NCI-H69 (cell line): ENCODE results near the gene MROH7.
"Not testable (repeated sequence)": the region's sequence is repeated elsewhere in the genome, so short reads cannot be mapped to it uniquely, and the experiment has no call there.

Source experiments
- DNase-seq: peaks from one replicate; lab custom pipeline; 2025; lab: John Stamatoyannopoulos, UW

The MROH7 gene

DNA sequence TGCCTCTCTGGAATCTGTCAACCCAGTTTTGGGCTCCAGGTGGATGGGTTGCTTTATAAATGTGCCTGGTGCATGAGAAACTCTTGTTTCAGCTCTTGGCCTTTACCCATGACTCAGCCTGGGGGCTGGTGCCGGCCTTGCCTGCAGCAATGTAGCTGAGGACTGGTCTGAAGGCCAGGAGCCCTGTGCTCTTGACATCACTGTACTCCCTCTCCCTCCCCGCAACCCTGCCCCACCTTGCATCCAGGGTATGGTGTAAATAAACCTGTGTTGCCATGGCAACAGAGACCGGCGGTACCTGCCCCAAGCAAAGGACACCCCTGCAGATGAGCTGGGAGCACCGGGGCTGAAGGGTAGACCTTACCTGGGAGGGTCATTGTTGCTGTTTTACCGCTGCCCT is 31.5 kb upstream of the MROH7 start:
- DNase-seq: no peak

- no peak for DNase-seq
Observed at GRCh38 chr1:54610601-54611580, 30.7 kb upstream of the MROH7 start.

- no peak for DNase-seq
Observed at GRCh38 chr1:54611621-54612020, 30.0 kb upstream of the MROH7 start.

DNA sequence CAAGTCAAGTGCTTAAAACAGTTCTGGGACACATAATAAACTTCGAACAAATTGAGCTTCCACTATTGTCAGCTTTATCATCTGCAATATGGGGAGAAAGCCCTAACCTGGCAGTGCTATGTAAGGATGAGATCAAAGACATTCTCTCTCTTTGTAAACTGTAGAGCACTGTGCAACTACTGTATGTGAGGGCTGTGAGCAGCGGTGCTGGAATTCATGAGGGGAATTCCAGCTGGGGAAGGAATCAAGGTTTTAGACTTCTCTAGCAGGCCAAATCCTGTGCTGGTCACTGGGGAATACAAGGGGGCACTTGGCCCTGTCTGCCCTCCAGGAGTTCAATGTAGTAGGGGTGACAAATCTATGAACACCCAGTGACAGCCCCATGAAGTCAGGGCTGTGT is 27.6 kb upstream of the MROH7 start:
- DNase-seq: no peak

- DNase-seq: no peak
Observed at GRCh38 chr1:54614563-54614962, 27.0 kb upstream of the MROH7 start.

GRCh38 chr1:54615531-54616279 is 25.9 kb upstream of the MROH7 start:
- no peak for DNase-seq

DNA sequence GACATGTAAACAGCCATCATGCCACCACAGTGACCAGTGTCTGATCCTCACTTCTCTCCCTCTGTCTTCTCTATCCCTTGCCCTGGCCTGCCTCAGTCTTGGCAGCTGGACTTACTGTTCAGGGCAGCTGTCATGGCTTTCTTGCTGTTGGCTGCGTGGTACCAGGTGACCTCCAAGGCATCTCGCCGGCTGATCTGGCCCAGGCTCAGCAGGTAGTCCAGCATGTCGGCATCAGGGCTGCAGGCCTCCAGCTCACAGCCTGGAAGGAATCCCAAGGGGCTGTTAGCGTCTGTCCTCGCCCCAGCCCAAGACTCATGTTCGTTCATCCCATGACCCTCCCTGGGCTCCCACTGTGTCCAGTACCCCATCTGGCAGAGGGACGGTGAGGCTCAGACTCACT is 21.8 kb upstream of the MROH7 start:
- DNase-seq: no peak

DNA sequence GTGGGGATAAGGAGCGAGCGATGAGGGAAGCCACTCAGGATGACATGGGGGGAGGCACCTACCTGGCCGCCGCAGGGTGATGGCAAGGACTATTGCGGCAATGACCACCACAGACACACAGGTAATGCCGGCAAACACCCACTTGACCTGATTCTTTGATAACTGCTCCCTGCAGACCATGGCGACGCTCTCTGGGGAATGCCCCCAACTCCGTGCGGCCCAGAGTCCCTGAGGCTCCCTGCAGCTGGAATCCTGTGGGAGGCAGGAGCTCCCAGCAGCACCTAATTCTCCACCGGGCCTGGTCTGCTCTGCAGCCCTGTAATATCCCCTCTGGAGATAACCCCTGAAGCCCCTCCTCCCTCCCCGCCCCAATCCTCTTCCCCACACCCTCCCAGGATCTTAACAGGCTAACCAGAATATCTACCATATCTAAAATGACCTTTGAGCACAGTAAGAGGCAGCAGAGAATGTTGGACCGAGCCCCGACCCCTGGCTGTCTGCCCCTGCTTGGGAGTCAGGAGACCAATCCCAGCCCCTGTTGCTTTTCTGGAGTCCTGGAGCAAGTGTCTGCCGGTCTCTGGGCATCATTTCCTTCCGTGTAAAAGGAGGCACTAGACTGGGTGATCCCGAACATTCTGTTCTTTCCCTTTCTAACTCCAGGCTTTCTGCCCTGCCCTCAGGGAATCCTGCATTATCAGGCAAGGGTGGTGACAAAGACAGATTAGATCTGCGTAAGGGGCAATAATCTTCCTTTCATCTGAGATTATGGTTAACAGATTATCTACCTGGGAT is 18.2 kb upstream of the MROH7 start, which contains the start of gene FAM151A:
FAM151A (minus strand) TSS at position 310 of the 792 bp plus-strand sequence; CDS start at position 180, 130 bp downstream.
- no peak for DNase-seq

DNA sequence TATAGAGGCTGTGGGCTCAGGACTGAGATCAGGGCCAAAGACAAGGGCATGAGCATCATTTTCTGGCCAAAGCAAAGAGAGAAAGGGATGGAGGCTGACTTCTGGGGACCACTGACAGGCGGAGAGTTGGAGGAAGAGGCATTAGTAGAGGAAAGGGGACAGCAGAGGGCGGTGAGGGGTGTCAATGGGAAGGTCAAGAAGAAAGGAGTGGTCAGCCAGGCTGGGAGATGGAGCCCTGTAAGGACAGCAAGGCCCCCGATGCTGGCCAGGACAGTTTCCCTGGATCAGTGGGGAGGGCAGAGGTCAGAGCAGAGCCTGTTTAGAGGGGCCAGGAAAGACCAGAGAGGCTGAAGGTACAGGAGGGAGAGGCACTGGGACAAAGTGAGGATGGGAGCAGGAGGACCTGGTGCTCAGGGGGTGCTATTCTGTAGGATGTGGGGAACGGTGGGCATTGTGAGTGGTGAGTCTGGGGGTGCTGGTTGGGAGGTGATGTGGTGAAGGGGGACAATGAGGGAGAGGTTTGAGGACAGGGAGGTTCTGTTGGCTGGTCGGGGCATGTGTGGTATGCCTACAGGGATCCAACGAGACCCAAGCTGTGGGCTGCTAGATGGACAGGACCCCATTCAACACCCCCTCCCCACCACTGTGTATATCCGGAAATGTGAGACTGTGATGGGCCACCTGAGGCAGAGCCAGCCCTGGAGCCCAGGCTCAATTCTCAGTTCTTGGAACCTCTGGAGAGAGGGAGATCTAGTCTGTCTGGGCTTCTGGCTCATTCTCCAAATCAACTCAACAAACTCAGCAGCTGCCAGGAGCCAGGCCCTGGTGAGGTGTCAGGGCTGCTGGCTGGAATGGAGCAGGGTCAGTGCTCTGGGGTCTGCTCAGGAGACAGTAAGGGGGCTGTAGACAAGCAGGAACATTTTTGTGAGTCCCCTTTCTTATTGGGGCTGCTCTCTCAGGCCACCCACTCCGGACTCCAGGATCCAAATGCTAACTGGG is 16.8 kb upstream of the MROH7 start:
- DNase-seq: no peak

DNA sequence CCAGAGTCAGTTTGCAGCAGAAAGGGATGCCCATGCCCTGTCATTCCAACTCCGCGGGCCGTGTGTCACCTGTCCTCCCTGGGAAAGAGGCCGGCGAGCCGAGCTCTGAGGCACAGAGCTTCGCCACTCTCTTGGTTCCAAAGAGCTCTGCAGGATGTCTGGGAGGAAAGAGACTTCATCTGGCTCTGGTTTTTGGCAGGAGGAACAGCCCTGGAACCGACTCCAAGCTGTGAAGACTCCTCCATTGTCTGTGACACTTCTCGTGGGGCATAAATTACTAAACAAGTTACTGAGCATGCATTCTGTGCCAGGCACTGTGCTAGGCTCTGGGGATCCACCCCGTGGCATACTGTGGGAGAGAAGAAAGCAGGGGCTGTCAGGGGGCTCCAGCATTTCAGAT is 14.4 kb upstream of the MROH7 start:
- no peak for DNase-seq

DNA sequence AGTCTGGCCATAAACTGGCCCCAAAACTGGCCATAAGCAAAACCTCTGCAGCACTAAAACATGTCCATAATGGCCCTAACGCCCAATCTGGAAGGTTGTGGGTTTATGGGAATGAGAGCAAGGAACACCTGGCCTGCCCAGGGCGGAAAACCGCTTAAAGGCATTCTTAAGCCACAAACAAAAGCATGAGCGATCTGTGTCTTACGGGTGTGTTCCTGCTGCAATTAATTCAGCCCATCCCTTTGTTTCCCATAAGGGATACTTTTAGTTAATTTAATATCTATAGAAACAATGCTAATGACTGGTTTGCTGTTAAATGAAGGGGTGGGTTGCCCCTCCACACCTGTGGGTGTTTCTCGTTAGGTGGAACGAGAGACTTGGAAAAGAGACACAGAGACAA is 5.8 kb upstream of the MROH7 start:
- not testable (repeated sequence) for DNase-seq

DNA sequence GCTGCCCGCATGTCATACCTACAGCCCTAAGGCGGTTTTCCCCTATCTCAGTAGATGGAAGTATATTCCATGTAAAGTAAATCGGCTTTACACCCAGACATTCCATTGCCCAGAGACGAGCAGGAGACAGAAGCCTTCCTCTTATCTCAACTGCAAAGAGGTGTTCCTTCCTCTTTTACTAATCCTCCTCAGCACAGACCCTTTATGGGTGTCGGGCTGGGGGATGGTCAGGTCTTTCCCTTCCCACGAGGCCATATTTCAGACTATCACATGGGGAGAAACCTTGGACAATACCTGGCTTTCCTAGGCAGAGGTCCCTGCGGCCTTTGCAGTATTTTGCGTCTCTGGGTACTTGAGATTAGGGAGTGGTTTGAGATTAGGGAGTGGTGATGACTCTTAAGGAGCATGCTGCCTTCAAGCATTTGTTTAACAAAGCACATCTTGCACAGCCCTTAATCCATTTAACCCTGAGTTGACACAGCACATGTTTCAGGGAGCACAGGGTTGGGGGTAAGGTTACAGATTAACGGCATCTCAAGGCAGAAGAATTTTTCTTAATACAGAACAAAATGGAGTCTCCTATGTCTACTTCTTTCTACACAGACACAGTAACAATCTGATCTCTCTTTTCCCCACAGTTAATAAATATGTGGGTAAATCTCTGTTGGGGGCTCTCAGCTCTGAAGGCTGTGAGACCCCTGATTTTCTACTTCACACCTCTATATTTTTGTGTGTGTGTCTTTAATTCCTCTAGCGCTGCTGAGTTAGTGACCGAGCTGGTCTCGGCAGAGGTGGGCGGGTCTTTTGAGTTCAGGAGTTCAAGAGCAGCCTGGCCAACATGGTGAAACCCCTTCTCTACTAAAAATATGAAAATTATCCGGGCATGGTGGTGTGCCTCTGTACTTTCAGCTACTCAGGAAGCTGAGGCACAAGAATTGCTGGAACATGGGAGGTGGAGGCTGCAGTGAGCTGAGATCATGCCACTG is 4.8 kb upstream of the MROH7 start:
- not testable (repeated sequence) for DNase-seq

- DNase-seq: no peak
Observed at GRCh38 chr1:54640361-54640760, 1.2 kb upstream of the MROH7 start.

- DNase-seq: no peak
Observed at GRCh38 chr1:54643736-54644135, 2.1 kb downstream of the MROH7 start.

DNA sequence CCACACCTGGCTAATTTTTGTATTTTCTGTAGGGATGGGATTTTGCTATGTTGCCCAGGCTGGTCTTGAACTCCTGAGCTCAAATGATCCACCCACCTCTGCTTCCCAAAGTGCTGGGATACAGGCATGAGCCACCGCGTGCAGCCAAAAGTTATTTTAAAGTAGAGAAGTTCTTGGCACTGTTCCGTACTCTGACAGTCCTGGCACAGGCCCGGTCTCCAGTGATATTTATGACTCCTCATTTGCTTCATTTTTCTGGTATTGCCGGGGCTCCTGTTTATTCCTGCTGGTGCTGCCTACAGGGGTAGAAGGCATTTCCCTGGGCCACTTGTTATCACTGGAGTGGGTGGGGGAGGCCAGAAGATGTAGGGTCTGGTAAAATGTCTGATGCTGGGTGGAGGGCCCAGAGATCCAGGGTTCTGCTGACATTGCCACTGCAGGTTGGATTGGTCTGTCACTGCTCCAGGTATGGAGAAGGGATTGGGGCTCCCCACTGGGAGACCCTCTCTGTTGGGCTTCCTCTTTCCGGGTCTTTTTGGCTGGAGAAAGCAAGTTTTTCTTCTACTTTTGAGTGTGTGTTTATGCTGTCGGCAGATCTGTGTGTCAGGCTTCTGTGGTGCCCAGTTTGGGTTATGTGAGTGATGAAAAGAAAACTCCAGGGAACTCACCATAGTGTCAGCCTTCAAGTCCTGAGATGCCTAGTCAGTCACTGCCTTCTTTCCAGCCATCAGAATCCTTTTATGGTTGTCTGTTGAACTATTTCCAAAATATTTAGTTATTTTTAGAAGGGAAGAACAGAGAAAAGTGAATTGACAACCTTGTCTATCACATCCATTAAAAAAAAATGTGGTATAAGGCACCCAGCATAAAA is 4.5 kb downstream of the MROH7 start:
- no peak for DNase-seq

- no peak for DNase-seq
Observed at GRCh38 chr1:54649130-54649898, 7.7 kb downstream of the MROH7 start.

- no peak for DNase-seq
Observed at GRCh38 chr1:54649921-54650320, 8.3 kb downstream of the MROH7 start.

DNA sequence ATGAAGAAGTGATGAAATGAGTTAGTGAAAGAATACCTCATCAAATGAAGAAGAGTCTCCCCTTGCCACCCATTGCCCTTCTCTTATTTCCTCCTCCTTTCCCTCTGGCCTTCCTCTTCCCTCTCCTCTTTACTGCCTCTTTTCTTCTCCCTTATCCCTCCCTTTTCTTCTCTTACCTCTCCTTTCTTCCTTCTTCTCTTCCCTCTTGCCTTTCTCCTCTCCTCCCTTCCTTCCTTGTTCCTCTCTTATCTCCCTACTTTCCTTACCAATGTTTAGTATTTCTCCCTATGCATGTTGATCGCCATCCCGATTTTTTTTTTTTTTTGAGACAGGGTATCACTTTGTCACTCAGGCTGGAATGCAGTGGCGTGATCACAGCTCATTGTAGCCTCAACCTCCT is 8.8 kb downstream of the MROH7 start:
- no peak for DNase-seq
